NK-92 (cell line): Measurements from ENCODE around the gene PTPN23.
"Not testable (repeated sequence)": the region's sequence is repeated elsewhere in the genome, so short reads cannot be mapped to it uniquely, and the experiment has no call there.

Experiments
- DNase-seq: peaks from one replicate; lab custom pipeline; 2025; ENCODE audit not compliant: unreplicated experiment; lab: John Stamatoyannopoulos, UW

PTPN23 gene

GRCh38 chr3:47434849-47435248, 54.0 kb downstream of the PTPN23 start:
- DNase-seq = no peak

DNA sequence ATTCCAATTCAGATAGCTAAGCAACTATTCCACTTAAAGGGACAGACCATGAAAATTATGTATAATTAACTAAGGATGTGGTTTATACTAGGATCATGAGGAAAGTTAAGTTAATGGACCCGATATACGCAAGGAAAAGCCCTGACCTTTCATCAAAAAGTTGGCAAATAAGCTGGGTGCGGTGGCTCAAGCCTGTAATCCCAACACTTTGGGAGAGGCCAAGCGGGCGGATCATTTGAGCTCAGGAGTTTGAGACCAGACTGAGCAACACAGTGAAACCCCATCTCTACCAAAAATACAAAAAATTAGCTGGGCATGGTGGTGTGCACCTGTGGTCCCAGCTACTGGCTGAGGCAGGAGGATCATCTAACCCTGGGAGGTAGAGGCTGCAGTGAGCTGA, 55.4 kb downstream of the PTPN23 start:
- no peak for DNase-seq

GRCh38 chr3:47440131-47440530, 59.3 kb downstream of the PTPN23 start:
- no peak for DNase-seq

DNA sequence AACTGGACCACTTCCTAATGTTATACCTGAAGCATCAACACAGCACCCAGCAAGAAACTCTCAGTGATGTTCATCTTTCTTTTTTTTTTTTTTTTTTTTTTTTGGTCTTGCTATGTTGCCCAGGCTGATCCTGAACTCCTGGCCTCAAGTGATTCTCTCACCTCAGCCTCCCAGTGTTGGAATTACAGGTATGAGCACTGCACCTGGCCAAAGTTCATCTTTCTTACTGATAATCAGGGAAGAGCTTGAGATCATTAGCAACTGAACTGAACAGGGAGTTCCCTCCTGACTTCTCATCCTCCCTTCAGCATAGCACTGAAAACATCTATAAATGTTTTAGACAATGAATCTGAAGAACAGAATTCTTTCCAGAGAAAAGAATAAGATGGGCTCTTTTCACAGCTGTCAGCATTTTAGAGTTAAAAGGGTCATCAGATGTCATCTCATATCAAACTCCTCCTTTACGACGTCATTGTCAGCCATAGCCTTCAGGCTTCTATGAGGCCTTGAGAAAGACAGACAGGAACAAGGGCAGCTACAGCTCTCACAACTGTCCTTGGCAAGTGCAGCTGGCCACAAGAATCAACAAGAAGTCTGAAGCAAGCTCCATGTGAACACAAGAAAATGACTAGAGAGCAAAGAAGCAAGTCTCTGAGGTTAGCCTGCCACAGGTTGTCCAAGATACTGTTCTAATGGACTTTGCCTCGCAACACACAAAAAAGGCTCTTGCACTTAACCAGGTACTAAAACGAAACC, 61.2 kb downstream of the PTPN23 start:
- DNase-seq = no peak

- DNase-seq = no peak
Measured at GRCh38 chr3:47443611-47443995, 62.8 kb downstream of the PTPN23 start.

- no peak for DNase-seq
Measured at GRCh38 chr3:47444103-47444502, 63.3 kb downstream of the PTPN23 start.

- DNase-seq = no peak
Measured at GRCh38 chr3:47452453-47453215, 71.8 kb downstream of the PTPN23 start.

- DNase-seq = no peak
Measured at GRCh38 chr3:47455806-47456452, 75.1 kb downstream of the PTPN23 start.

DNA sequence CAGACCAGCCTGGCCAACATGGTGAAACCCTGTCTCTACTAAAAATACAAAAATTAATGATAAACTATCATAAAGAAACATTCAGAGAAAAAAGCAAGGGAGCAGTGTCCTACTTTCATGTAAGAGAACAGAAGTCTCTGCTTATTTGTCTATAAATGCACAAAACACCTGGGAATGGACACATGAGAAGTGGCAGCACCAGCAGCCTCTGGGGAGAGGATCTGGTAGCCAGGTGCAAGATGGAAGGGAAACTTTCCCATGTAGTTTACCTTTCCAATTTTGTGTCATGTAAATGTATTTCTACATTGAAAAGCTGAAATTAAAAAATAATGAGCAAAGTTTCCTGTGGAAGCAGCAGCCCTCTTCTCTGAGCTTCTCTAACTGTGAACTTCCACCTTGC, 76.2 kb downstream of the PTPN23 start:
- no peak for DNase-seq

GRCh38 chr3:47459534-47460085, 78.8 kb downstream of the PTPN23 start:
- not testable (repeated sequence) for DNase-seq
